HG03442 (cell line): ENCODE results near the gene C19orf53.
A peak's percentile ranks its signal among the peaks of the same experiment; 100 is the strongest.
"Not testable (repeated sequence)": the region's sequence is repeated elsewhere in the genome, so short reads cannot be mapped to it uniquely, and the experiment has no call there.

Experiments used
- ATAC-seq: cut with Tn5 transposase; IDR thresholded peaks from one replicate; pipeline ENCODE4 v1.9.1; 2021; ENCODE audit warnings: mild to moderate bottlenecking, moderate library complexity; ENCODE audit not compliant: unreplicated experiment

Gene C19orf53

DNA sequence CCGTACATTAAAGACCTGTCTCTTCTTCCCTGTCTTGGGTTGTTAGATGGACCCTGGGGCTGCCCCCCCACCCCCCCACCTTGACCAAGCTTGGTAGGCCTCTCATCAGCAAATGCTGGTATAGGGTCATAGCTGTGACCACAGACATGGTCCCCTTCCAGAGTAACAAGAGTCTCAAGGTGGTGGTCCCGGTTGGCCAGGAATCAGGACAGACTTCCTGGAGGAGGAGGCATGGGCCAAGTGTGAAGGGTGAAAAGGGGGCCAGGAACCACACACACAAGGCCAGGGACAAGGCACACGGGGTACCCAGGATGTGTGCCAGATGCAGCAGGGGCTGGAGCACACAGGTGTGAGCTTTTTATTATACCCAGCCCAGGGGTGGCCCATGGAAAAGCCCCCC, 11.0 kb upstream of the C19orf53 start:
- no peak for ATAC-seq

DNA sequence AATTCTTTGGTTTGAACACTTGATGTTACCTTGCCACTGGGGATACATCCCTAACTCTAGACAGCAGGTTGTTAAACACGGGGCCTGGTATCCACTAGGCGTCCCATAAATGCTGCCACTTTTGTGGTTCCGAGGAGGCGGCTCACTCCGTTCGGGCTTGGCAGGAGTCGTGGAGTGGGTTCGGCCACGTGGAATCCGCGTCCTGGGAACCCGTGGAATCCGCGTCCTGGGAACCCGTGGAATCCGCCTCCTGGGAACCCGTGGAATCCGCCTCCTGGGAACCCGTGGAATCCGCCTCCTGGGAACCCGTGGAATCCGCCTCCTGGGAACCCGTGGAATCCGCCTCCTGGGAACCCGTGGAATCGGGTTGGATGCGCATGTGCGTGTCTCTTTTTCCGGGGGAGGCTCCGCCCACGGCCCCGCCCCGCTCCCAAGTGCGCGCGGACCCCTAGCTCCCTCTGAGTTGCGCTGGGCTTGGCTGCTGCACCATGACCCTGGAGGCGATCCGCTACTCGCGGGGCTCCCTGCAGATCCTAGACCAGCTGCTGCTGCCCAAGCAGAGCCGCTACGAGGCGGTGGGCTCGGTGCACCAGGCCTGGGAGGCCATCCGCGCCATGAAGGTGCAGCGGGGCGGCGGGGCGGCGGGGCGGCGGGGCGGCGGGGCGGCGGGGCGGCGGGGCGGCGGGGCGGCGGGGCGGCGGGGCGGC, 10.0 kb upstream of the C19orf53 start, which contains the start of gene MRI1:
TSS of gene MRI1 (plus strand) at position 422 of the 707 bp plus-strand sequence. CDS start at position 489, 67 bp downstream.
- no peak for ATAC-seq

DNA sequence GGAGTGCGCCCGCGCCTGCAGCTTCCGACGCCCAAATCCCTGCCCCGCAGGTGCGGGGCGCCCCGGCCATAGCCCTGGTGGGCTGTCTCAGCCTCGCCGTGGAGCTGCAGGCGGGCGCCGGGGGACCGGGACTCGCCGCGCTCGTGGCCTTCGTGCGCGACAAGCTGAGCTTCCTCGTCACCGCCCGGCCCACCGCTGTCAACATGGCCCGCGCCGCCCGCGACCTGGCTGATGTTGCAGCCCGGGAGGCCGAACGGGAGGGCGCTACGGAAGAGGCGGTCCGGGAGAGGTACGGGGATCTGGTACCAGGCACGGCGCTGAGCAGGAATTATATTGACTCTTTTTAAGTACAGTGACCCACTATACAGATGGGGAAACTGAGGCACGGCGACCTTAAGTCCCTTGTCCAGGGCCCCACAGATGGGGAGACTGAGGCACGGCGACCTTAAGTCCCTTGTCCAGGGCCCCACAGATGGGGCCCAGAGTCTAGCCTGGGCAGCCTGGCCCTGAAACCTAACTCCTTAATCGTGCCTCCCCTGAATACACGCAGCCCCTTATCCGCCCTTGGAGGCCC, 9.3 kb upstream of the C19orf53 start:
- ATAC-seq, result no peak

DNA sequence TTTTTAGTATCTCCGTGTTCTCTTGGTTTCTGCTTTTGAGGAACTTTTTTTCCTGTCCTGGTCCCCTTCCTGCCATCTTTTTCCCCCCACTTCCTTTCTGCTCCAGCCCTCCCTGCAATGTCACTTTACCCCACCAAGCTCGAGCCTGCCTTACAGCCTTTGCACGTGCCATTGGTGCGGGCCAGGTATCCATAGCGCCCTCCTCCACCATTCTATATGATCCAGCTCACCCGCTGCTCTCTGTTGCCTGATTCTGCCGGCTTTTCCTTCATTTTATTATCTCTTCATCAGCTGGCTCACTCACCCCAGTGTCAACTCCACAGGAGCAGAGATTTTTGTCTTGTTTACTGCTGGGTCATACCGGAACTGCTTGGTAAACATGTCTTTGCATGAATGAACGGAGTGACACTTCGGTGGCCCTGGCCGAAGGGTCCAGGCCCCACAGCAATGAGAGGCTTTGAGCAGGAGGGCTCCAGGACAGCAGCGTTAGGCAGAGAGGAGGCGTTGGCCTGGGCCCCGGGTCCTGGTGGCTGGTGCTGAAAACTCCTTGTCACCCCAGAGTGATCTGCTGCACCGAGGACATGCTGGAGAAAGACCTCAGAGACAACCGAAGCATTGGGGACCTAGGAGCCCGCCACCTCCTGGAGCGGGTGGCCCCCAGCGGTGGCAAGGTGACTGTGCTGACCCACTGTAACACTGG, 8.7 kb upstream of the C19orf53 start:
- ATAC-seq, result no peak

DNA sequence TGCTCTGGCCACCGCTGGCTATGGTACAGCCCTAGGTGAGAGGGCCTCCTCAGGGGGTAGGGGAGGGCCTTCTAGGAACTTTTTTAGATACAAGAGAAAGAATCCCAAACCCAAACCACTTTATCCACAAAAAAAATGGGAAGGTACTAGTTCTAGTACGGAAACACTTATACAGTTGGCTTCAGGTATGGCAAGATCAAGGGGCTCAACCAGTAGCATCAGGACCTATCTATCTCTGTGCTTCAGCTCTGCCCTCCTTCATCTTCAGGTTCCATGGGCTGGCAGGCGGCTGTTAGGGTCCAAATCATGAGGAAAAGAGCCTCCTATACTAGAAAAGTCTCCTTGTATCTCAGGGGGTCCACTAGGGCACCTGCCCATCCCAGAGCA, 8.2 kb upstream of the C19orf53 start:
- ATAC-seq, result no peak

DNA sequence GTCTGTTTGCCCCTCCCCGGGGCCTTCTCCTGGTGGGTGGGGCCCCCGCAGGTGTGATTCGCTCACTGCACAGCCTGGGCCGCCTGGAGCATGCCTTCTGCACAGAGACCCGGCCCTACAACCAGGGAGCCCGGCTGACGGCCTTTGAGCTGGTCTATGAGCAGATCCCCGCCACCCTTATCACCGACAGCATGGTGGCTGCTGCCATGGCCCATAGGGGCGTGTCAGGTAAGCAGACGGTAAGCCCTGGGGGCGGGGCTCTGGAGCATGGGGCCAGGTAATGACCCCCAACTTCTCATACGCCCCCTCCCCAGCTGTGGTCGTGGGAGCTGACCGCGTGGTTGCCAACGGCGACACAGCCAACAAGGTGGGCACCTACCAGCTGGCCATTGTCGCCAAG, 5.7 kb upstream of the C19orf53 start:
- no peak for ATAC-seq

DNA sequence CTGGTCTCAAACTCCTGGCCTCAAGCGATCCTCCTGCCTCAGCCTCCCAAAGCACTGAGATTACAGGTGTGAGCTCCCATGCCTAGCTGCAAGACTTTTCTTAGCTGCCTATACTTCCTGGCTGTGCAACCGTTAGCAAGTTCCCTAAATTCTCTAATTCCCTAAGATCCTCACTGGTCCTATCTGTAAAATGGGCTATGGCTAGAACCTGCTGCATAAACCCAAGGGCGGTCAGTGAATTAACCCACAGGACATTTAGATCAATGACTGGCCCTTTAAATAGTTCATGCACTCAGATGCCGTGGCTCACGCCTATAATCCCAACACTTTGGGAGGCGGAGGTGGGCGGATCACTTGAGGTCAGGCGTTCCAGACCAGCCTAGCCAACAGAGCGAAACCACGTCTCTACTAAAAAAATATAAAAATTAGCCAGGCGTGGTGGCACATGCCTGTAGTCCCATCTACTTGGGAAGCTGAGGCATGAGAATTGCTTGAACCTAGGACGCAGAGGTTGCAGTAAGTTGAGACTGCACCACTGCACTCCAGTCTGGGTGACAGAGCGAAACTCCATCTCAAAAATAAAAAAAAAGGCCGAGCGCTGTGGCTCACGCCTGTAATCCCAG, 4.1 kb upstream of the C19orf53 start:
- ATAC-seq, result no peak

DNA sequence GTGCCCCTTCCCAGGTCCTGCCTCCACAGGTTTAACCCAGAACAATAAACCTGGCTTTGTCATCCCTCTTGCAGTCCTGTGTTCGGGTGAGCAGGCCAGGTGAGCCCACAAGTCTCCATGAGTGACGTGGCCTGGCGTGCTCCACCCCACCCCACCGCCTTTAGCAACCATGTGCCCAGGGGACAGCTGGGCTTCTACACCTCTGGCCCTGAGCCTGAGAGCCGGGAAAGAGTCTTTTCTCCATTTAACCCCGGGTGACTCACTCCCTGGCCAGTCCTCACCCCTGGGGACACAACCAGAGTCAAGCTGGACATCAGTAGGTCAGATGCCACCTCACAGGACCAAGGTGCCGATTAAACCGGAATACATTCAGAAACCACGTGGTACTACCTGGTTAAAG, 4.1 kb downstream of the C19orf53 start:
- ATAC-seq, result no peak

DNA sequence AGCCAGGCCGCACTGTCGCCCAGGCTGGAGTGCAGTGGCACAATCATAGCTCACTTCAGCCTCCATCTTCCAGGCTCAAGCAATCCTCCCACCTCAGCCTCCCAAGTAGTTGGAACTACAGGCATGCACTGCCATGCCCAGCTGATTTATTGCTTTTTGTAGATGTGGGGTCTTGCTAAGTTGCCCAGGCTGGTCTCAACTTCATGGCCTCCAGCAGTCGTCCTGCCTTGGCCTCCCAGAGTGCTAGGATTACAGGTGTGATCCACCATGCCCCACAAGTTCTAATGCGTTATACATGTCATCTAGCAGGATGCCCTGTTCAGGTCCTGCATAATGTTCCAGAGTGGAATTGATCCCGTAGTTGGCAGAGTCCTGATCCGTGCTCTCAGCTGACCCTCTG, 4.6 kb downstream of the C19orf53 start:
- ATAC-seq, result no peak

DNA sequence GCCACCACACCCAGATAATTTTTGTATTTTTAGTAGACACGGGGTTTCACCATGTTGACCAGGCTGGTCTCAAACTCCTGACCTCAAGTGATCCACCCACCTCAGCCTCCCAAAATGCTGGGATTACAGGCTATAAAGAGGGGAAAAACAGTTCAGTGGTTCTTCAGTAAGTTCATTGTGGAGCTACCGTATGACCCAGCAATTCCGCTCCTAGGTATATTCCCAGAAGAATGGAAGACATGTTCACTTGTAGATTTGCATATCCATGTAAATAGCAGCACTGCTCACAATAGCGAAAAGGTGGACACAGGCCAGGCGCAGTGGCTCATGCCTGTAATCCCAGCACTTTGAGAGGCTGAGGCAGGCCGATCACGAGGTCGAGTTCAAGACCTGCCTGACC, 5.5 kb downstream of the C19orf53 start:
- not testable (repeated sequence) for ATAC-seq

DNA sequence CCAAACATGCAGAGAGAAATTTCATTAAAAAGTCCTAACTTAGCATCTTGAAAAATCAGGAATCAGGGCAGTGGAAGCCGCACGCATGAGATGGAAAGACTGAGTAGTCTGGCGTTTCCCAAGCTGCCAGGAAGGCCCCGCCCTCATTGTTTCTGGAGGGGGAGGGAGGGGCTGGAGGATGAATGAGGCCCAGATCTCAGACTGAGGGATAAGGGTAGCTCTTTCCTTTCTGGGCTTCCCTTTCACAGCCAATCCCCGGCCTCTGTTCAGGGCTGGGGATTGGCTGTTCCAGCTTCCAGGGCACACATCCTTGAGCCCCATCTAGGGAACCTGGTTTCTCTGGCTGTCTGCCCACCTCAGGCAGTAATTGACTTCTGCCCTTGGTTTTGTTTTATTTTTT, 7.3 kb downstream of the C19orf53 start:
- ATAC-seq, result no peak

DNA sequence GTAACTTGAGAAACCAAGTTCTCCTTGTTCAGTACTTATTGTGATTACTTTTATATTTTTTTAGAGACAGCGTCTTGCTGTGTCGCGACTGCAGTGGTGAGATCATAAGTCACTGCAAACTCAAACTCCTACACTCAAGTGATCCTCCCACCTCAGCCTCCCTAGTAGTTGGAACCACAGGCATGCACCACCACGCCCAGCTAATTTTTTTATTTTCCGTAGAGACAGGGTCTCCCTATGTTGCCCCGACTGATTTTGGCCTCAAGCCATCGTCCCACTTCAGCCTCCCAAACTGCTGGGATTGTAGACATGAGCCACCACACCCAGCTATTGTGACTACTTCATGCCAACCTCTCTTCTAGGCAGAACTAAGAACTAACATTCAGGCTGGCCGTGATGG, 8.3 kb downstream of the C19orf53 start:
- ATAC-seq, result no peak

DNA sequence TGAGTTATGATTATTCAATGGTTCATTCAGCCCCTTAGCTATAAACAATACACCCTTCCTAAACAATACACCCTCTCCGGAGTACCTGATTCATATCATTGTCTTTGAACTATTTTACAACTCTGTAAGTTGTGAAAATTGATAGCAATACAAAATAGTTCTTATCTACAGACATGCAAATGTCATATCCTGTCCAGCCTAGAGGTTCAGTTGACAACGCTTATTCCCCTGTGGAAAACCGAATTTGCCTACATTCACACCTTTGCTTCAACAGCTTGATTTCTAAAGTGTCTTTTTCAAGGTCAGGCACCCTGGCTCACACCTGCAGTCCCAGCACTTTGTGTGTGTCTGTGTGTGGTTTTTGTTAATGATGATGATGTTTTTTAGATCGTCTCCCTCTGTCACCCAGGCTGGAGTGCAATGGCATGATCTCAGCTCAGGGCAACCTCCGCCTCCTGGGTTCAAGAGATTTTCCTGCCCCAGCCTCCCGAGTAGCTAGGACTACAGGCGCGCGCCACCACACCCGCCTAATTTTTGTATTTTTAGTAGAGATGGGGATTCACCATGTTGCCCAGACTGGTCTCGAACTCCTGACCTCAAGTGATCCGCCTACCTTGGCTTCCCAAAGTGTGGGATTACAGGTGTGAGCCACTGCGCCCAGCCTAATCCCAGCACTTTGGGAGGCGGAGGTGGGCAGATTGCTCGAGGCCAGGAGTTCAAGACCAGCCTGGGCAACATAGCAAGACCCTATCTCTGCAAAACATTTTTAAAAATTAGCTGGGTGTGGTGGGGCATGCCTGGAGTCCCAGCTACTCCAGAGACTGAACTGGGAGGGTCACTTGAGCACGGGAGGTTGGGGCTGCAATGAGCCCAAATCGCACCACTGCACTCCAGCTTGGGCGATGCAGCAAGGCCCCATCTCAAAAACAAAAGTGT, 9.6 kb downstream of the C19orf53 start:
- no peak for ATAC-seq

DNA sequence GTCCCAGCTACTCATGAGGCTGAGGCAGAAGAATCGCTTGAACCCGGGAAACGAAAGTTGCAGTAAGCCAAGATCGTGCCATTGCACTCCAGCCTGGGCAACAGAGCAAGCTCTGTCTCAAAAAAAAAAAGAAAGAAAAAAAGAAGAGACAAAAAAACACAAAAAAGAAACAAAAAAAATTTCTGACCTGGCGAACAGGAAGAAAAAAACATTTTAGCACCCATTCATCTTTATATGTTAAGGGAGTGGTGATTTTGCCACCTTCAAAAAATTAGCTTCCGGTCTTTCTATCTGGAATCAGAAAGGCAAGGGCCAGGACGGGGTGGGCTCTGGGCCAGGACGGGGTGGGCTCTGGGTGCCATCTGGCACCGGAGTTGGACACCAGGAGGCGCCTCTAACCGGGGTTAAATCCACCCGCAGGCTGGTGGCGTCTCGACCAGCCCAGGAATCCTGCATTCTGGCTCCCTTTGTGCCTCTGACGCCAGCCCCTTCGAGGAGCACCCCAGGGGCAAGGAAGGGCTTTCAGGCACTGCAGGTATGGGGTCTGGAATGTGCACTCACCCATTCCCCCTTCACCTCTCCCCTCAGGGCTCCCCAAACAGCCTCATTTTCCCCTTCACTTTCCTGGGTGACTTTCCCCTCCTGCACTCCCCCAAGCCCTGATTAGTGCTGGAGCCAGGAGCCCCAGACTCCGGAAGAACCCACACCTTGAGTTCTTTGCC, 10.6 kb downstream of the C19orf53 start:
- no peak for ATAC-seq

DNA sequence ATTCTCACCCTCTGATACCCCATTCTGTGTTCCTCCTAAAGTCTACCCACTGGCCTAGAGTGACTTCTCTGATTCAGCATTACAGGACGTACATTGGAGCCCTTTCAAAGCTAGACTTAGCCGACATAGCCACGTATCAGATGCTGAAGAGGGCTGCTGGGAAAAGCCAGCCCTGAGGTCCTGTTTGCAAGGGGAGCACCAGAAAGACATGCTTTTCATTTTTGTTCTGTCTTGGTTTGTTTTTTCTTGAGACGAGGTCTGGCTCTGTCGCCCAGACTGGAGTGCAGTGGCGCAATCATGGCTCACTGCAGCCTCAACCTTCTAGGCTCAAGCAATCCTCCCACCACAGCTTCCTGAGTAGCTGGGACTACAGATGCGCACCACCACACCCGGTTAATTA, 14.7 kb downstream of the C19orf53 start:
- no peak for ATAC-seq

DNA sequence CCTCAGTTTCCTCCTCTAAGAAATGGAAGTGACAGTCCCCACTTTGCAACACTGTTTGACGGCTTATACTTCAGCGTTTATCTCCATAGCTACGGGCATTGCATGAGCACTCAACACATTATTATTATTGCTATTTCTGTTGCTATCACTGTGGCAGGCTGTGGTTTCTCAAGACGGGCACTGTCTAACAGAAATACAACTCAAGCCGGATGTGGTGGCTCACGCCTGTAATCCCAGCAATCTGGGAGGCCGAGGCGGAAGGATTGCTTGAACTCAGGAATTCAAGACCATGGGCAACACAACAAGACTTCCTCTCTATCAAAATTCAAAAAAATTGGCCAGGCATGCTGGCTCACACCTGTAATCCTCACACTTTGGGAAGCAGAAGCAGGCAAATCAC, 16.1 kb downstream of the C19orf53 start:
- no peak for ATAC-seq

DNA sequence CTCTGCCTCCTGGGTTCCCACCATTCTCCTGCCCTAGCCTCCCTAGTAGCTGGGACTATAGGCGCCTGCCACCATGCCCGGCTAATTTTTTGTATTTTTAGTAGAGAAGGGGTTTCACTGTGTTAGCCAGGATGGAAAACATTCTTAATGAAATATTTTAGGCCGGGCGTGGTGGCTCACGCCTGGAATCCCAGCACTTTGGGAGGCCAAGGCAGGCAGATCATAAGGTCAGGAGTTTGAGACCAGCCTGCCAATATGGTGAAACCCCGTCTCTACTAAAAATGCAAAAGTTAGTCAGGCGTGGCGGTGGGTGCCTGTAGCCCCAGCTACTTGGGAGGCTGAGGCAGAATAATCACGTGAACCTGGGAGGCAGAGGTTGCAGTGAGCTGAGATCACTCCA, 19.1 kb downstream of the C19orf53 start:
- not testable (repeated sequence) for ATAC-seq

DNA sequence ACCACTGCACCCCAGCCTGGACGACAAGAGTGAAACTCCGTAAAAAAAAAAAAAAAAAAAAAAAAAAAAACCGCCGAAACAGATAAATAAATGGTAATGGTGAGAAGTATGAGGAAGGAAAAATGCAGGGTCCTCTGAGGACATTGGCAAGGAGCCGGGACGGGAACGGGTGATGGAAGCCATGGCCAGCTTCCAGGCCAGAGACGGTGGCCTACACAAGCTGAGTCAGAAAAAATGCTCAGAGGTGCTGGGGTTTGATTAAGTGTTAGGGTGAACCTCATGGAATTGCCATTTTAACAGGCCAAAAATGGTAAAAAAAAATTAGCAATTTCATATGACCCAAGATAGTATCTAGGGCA, 20.1 kb downstream of the C19orf53 start:
- no peak for ATAC-seq

DNA sequence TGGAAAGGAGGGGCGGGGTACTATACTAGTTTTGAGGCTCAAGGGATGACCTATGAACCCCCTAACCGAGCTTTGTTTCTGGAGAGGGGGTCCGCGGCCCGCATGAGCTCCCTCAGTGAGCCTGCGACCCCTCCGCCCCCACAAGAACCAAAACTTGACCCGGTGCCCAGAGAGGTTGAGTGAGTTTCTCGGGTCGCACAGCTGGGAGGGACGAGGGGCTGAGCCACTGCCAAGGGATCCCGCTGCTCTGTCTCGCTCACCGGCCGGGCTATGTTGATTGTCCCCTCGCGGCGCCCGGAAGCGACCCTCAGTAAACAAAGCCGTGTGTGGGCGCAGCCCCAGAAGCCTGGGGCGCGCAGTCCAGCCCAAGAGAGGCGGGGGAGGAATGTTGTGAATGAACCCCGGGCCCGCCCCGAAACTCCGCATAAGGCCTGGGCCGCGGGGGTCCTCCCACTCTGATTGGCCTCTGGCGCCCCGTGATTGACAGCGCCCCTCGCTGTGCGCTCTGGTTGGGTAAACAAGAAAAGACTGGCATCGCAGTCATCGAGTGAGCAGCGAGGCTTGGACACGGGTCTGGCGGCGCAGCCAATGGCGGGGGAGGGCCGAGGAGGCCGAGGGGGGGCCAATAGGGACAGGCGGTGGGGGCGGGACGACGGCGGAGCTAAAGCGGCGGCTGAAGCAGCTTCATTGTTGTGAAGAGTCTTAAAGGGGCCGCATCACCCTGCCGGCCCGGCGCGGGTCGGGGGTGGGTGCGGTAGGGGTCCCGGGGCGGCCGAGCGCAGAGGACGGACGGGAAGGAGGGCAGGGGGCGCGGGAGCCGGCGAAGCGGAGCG, 20.7 kb downstream of the C19orf53 start, which contains the start of gene ZSWIM4:
TSS of gene ZSWIM4 (plus strand) at position 687 of the 833 bp plus-strand sequence. CDS start 206 bp downstream, outside the sequence.
- ATAC-seq, result peak; percentile 93
